ENCODE measurements around the gene CRAT. TPM values are rescaled to one million over a fixed set of nuclear protein-coding genes. Genes with fewer than 3 reads are reported as not detected.

Gene CRAT
- total and polyA plus RNA-seq, 8 donors: 30.3 to 131 (median 61.7) TPM

DNA sequence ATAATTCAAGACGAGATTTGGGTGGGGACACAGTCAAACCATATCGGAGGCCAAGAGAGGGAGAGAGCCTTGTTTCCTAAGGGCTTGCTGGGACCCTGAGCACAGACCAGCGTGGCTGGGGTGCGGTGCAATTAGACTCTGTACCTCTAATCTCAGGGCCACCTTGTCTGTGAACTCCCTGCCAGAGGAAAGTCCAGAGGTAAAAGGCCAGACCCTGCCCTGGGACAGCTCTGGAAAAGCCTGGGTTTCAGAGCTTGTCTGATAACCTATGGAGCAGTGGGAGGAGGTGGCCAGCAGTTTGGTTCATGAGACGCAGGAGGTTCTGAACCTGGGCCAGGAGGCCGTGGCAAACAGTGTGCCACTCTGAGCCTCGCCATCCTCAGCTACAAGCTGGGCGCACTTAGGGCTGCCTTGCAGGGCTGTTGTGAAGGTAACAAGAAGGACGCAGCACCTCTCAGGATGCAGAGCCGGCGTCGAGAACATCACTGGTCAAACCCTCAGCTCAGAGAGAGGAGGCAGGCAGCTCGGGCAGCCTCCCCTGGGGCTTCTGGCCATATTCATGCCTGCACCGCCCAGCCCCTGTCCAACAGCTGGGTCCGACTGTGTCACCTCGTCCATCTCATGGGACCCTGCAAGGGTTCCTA lies 34.5 kb downstream of the CRAT start:
- ATAC-seq (no peak), DNase-seq (peak in 1 of 6 donors; percentile 40), FAIRE-seq (no peak)
- H3K36me3 ChIP-seq: no peaks in the 10 kb centered on the region
- no peaks in the 10 kb centered on the region for H3K4me1 ChIP-seq
- intact Hi-C loops (cut with DNase I): no loop called here
- TF ChIP-seq, protein P1, sequence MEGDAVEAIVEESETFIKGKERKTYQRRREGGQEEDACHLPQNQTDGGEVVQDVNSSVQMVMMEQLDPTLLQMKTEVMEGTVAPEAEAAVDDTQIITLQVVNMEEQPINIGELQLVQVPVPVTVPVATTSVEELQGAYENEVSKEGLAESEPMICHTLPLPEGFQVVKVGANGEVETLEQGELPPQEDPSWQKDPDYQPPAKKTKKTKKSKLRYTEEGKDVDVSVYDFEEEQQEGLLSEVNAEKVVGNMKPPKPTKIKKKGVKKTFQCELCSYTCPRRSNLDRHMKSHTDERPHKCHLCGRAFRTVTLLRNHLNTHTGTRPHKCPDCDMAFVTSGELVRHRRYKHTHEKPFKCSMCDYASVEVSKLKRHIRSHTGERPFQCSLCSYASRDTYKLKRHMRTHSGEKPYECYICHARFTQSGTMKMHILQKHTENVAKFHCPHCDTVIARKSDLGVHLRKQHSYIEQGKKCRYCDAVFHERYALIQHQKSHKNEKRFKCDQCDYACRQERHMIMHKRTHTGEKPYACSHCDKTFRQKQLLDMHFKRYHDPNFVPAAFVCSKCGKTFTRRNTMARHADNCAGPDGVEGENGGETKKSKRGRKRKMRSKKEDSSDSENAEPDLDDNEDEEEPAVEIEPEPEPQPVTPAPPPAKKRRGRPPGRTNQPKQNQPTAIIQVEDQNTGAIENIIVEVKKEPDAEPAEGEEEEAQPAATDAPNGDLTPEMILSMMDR (IDR thresholded peaks at IDR 0.05): no peak
- WGBS, 2 donors: 82 to 83% methylated on average over 16 of the region's 16 CpGs
- H3K27me3 ChIP-seq: no peaks in the 10 kb centered on the region
- H3K4me3 ChIP-seq: no peak overlapping the region
- H3K9me3 ChIP-seq: no peaks in the 10 kb centered on the region
- H3K27ac ChIP-seq: no peak overlapping the region

DNA sequence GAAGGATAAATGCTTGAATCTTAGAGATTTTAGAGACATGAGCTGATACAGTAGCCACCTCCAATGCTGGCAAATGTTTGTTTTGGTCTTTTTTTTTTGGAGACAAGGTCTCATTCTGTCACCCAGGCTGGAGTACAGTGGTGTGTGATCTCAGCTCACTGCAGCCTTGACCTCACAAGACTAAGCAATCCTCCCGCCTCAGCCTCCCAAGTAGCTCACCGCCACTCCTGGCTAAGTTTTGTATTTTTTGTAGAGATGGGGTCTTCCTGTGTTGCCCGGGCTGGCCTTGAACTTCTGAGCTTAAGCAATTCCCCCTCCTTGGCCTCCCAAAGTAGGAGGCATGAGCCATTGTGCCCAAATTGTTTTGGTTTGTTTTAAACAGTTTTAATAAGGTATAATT lies 36.5 kb downstream of the CRAT start:
- Histone ChIP-seq H3K9me3 (no peaks in the 10 kb centered on the region), H3K4me1 (no peaks in the 10 kb centered on the region), H3K4me3 (no peak overlapping the region), H3K27ac (no peak overlapping the region), H3K27me3 (no peaks in the 10 kb centered on the region), H3K36me3 (no peaks in the 10 kb centered on the region)
- DNase-seq: no peak
- ATAC-seq: no peak
- FAIRE-seq: no peak
- intact Hi-C loops (cut with DNase I): no loop called here
- TF ChIP-seq, protein P1 (IDR thresholded peaks at IDR 0.05): no peak
- WGBS, 2 donors: 76 to 78% methylated on average over 3 of the region's 3 CpGs

DNA sequence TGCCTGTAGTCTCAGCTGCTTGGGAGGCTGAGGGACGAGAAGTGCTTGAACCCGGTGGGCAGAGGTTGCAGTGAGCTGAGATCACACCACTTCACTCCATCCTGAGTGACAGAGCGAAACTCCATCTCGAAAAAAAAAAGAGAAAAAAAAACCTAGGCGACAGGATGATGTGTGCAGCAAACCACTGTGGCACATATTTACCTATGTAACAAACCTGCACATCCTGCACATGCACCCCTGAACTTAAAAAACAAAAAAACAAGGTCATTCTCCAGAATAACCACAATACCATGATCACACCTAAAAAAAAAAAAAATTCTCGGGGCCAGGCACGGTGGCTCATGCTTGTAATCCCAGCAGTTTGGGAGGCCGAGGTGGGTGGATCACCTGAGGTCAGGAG lies 37.2 kb downstream of the CRAT start:
- Histone ChIP-seq H3K4me1 (no peaks in the 10 kb centered on the region), H3K27me3 (no peaks in the 10 kb centered on the region), H3K9me3 (no peaks in the 10 kb centered on the region), H3K4me3 (no peak overlapping the region), H3K27ac (no peak overlapping the region), H3K36me3 (no peaks in the 10 kb centered on the region)
- TF ChIP-seq, protein P1 (IDR thresholded peaks at IDR 0.05): no peak
- intact Hi-C loops (cut with DNase I): no loop called here
- DNase-seq (no peak), ATAC-seq (no peak), FAIRE-seq (no peak)
- 84 to 85% methylated on average over 8 of the region's 8 CpGs for WGBS, 2 donors

DNA sequence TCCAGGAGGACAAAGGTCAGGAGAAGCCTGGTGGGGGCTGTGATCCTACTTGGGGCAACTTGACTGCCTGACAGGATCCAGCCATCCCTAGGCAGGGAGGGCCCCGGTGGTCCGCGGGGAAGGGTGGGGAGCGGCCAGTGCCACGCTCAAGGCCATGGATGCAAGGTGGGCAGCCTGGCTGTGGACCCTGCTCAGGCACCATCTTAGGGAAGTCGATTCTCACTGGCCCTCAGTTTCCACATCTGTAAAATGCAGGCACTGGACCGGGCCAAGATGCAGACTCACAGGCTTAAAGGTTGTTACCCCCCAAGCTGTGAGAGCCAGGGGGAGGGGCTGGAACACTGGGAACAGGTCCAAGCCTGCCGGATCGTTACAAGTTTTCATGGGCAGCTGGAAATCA lies 38.4 kb downstream of the CRAT start:
- Histone ChIP-seq H3K4me1 (no peaks in the 10 kb centered on the region), H3K27me3 (no peaks in the 10 kb centered on the region), H3K4me3 (no peak overlapping the region), H3K9me3 (no peaks in the 10 kb centered on the region), H3K27ac (no peak overlapping the region), H3K36me3 (no peaks in the 10 kb centered on the region)
- TF ChIP-seq, protein P1 (IDR thresholded peaks at IDR 0.05): no peak
- ATAC-seq: no peak
- DNase-seq: peak in 1 of 6 donors; percentile 62
- intact Hi-C loops (cut with DNase I): no loop called here
- FAIRE-seq: no peak
- 58 to 60% methylated on average over 9 of the region's 9 CpGs for WGBS, 2 donors

DNA sequence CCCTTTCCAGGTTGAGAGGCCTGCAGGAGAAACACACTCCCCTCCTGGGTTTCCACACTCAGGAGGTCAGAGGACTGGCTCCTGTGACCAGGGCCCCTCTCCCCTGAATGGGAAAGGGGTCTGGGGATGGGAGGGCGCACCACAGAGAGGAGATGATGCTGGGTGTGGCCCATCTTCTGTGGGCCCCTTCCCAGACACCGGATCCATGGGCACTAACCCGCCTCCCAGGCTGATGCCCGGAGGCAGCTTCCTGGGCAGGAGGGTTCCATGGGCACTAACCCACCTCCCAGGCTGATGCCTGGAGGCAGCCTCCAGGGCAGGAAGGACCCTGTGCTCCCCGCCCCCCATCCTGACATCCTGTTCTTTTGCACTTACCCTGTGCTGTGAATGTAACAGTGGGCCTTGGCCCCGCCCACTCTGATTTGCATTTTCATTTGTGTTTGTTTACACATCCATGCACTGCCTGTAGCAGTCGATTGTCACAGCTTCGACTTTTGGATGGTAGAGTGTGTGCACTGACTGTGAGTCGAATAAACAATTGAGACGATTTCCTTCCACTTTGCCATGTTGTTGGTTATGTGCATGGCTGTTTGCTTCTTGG lies 39.0 kb downstream of the CRAT start:
- ATAC-seq (no peak), FAIRE-seq (no peak), DNase-seq (no peak)
- WGBS, 2 donors: 71 to 74% methylated on average over 9 to 10 of the region's 10 CpGs
- Histone ChIP-seq H3K4me3 (no peak overlapping the region), H3K36me3 (no peaks in the 10 kb centered on the region), H3K27ac (no peak overlapping the region), H3K9me3 (no peaks in the 10 kb centered on the region), H3K4me1 (no peaks in the 10 kb centered on the region), H3K27me3 (no peaks in the 10 kb centered on the region)
- TF ChIP-seq, protein P1 (IDR thresholded peaks at IDR 0.05): no peak
- intact Hi-C loops (cut with DNase I): no loop called here

Data from pancreas (tissue), 10 donors.